Right cardiac atrium (tissue), 5 donors: Measurements from ENCODE around the gene BIRC6. TPM values are rescaled to one million over a fixed set of nuclear protein-coding genes. Genes with fewer than 3 reads are reported as not detected.

Source experiments
- ATAC-seq, 2 donors: fragments of 200-7000 bp; cut with Tn5 transposase; one replicate each; pipeline versions ENCODE4 v1.8.0 to v1.9.1; 2020; ENCODE audit warnings: moderate library complexity in 2 of 2, mild to moderate bottlenecking in 1 of 2
- DNase-seq, 3 donors: peaks; one replicate each; pipeline ENCODE4 v3.0.0-alpha.2; 2020
- H3K27ac ChIP-seq: one replicate; pipeline ENCODE4 v1.5.1; 2013; ENCODE audit warnings: mild to moderate bottlenecking, low read length, control low read depth, moderate library complexity
- H3K27me3 ChIP-seq: one replicate; pipeline ENCODE4 v1.6.1; 2013; ENCODE audit not compliant: control insufficient read depth, insufficient read depth
- H3K4me1 ChIP-seq: one replicate; pipeline ENCODE4 v1.6.1; 2013; ENCODE audit warnings: low read length; ENCODE audit not compliant: control insufficient read depth, insufficient read depth
- H3K4me3 ChIP-seq: one replicate; pipeline ENCODE4 v1.5.1; 2013; ENCODE audit warnings: low read length, control low read depth
- H3K9me3 ChIP-seq: one replicate; pipeline ENCODE4 v1.6.1; 2013; ENCODE audit warnings: low read length; ENCODE audit not compliant: control insufficient read depth
- WGBS: extraction: QIAGEN DNeasy Blood & Tissue Kit; methylation state at CpG from one replicate; pipeline ENCODE4 v1.1.7; 2013; 5-methylcytosine and 5-hydroxymethylcytosine counted together
- intact Hi-C, 4 donors: fragments of 100-400 bp; cut with DNase I; formaldehyde crosslinking; loops; one replicate each; pipeline versions ENCODE4 v1.11.0 to v1.14.0; 2022 to 2023
- microRNA-seq, 2 donors: library from miRNA; unstranded; fragments of <30 nt; microRNA quantifications; one replicate each; pipeline ENCODE4 v1.2.0, GENCODE V29; 2020 to 2021
- polyA plus RNA-seq: library from polyadenylated mRNA; stranded (reverse); fragments of 200-250 nt; gene quantifications from one replicate; pipeline ENCODE4 v1.2.3, GENCODE V29; 2013
- total RNA-seq, 4 donors: library from RNA; stranded (reverse); fragmentation: NEBNext Ultra II Directional; extraction: Animal tissue kit (Norgen Biotek cat#: 25700); gene quantifications; one replicate each; pipeline ENCODE4 v1.2.1, GENCODE V29; 2021
- donor health status: healthy with polysubstance abuse.
- donor health status: DM: no; HTN: yes; CAD: no.
- donor health status: DM: no; HTN: no; CAD: no.
- donor health status: DM: no; HTN: yes; CAD: no; lungs with severe emphysema.
- donor health status: DM: yes; HTN: yes; CAD: no.

Gene BIRC6
- total and polyA plus RNA-seq, 5 donors = 13.9 to 60.2 (median 44.6) TPM

GRCh38 chr2:32652555-32653209, 295.9 kb downstream of the BIRC6 start:
- ATAC-seq (no peak), DNase-seq (no peak)
- peaks cover 3% of the 10 kb centered on the region for H3K4me1 ChIP-seq
- no peaks in the 10 kb centered on the region for H3K9me3 ChIP-seq
- no peaks in the 10 kb centered on the region for H3K27me3 ChIP-seq
- 62% methylated on average over 7 of the region's 7 CpGs for WGBS
- H3K4me3 ChIP-seq = no peak overlapping the region
- intact Hi-C loops = no loop called here
- no peak overlapping the region for H3K27ac ChIP-seq

GRCh38 chr2:32656069-32656468, 299.2 kb downstream of the BIRC6 start:
- intact Hi-C loops = no loop called here
- no peak for ATAC-seq
- Histone ChIP-seq H3K4me1 (peaks cover 3% of the 10 kb centered on the region), H3K27me3 (no peaks in the 10 kb centered on the region), H3K9me3 (no peaks in the 10 kb centered on the region), H3K27ac (no peak overlapping the region), H3K4me3 (no peak overlapping the region)
- DNase-seq = no peak
- WGBS = 93% methylated on average over 3 of the region's 3 CpGs

DNA sequence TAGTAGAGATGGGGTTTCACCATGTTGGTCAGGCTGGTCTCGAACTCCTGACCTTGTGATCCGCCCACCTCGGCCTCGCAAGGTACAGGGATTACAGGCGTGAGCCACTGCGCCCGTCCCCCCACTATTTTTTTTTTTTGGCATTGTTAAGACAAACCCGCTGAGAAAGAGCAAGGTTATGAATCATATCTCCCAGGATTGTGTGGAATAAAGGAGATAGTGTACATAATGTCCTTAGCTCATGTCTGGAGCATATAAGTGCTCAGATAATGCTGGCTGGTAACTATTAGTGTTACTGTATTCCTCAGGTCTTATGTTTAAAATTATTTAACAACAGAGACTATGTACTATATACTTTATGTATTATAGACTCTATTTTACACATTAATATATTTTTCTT, 307.0 kb downstream of the BIRC6 start:
- intact Hi-C loops = no loop called here
- WGBS = 90% methylated on average over 8 of the region's 8 CpGs
- Histone ChIP-seq H3K27ac (no peak overlapping the region), H3K4me3 (no peak overlapping the region), H3K27me3 (no peaks in the 10 kb centered on the region), H3K9me3 (no peaks in the 10 kb centered on the region), H3K4me1 (no peaks in the 10 kb centered on the region)
- no peak for ATAC-seq
- no peak for DNase-seq

- no peak for ATAC-seq
- WGBS = 99% methylated on average over 1 of the region's 1 CpG
- intact Hi-C loops = no loop called here
- Histone ChIP-seq H3K4me1 (no peaks in the 10 kb centered on the region), H3K9me3 (no peaks in the 10 kb centered on the region), H3K27ac (no peak overlapping the region), H3K4me3 (no peak overlapping the region), H3K27me3 (no peaks in the 10 kb centered on the region)
- DNase-seq = no peak
These were observed 309.9 kb downstream of the BIRC6 start for GRCh38 chr2:32666704-32667103.

GRCh38 chr2:32668254-32668653, 311.4 kb downstream of the BIRC6 start:
- no peak for DNase-seq
- intact Hi-C loops = no loop called here
- ATAC-seq = no peak
- Histone ChIP-seq H3K4me1 (no peaks in the 10 kb centered on the region), H3K9me3 (no peaks in the 10 kb centered on the region), H3K4me3 (no peak overlapping the region), H3K27me3 (no peaks in the 10 kb centered on the region), H3K27ac (no peak overlapping the region)
- 84% methylated on average over 1 of the region's 1 CpG for WGBS

Small RNA genes within 50 kb of the gene (microRNA-seq; reads per million reads assigned to microRNA genes)
- 0 reads per million in 2 donors for gene MIR4765
- gene MIR558 = 0 reads per million in 2 donors

Other genes with a start within 250 kb of the BIRC6 start
- 10 to 100 TPM; 14.8 to 20.8 (median 16.0) TPM for gene SLC30A6, start 191.2 kb upstream of the BIRC6 start, total RNA-seq
- gene SLC30A6, start 191.2 kb upstream of the BIRC6 start, polyA plus RNA-seq = 4.7 TPM
- 1 to 10 TPM; 1.3 to 1.9 (median 1.7) TPM for gene NLRC4, start 92.1 kb upstream of the BIRC6 start, total RNA-seq
- gene NLRC4, start 92.1 kb upstream of the BIRC6 start, polyA plus RNA-seq = 0.41 TPM
- gene YIPF4, start 79.1 kb upstream of the BIRC6 start, total RNA-seq = 10 to 100 TPM; 52.6 to 60.8 (median 53.3) TPM
- 30.8 TPM for gene YIPF4, start 79.1 kb upstream of the BIRC6 start, polyA plus RNA-seq